ENCODE results near the gene TMED1.

- no peak for TF ChIP-seq JUN (IDR thresholded peaks at IDR 0.05; ENCODE audit: borderline replicate concordance, insufficient read depth, insufficient read length, low read depth)
- no peak for TF ChIP-seq CTCF (IDR thresholded peaks at IDR 0.05; ENCODE audit: extremely low read depth in 1 of 2, insufficient read depth in 1 of 2, low read depth in 1 of 2, low read length in 2 of 2)
- TF ChIP-seq EZH2 (IDR thresholded peaks at IDR 0.05; ENCODE audit: borderline replicate concordance, low read depth, low read length, severe bottlenecking), result no peak
- no peak for TF ChIP-seq POLR2A (IDR thresholded peaks at IDR 0.05; ENCODE audit: low read depth, low read length)
- TF ChIP-seq POLR2AphosphoS5 (IDR thresholded peaks at IDR 0.05; ENCODE audit: insufficient read depth, low read depth, low read length), result no peak
- no peak for TF ChIP-seq FOS (IDR thresholded peaks at IDR 0.05; ENCODE audit: borderline replicate concordance, insufficient read depth, low read length)
- no peak for TF ChIP-seq MYC (IDR thresholded peaks at IDR 0.05; ENCODE audit: low read depth, low read length)
- no peak for TF ChIP-seq MAX (IDR thresholded peaks at IDR 0.05; ENCODE audit: insufficient read depth, insufficient read length)
- TF ChIP-seq GATA2 (IDR thresholded peaks at IDR 0.05; ENCODE audit: insufficient read depth, insufficient read length, low read depth, low read length), result no peak
These were observed 42.2 kb upstream of the TMED1 start for GRCh38 chr19:10878253-10878652.

Measured in endothelial cell of umbilical vein (primary cell).